MCF 10A (cell line): ENCODE measurements around the gene RIOK3. TPM values are rescaled to one million over a fixed set of nuclear protein-coding genes. Genes with fewer than 3 reads are reported as not detected.
A peak's percentile ranks its signal among the peaks of the same experiment; 100 is the strongest.

Experiments used
- BruUV-seq: library from RNA; stranded (reverse); fragments of 400-500 nt; replicated peaks from 2 replicates; lab custom pipeline; 2021; lab: Mats Ljungman, UMichigan
- CTCF ChIA-PET: fragments of 300-600 bp; sonication (Branson Sonifier 250); formaldehyde crosslinking; extraction: SDS; loops from one replicate; lab custom pipeline; 2021; ENCODE audit warnings: antibody characterized with exemption, inconsistent platforms; lab: Yijun Ruan, JAX
- POLR2A ChIA-PET: fragments of 300-600, 350-650 bp; sonication (Branson Sonifier 250); formaldehyde crosslinking; extraction: SDS; loops from one replicate; lab custom pipeline; 2020; ENCODE audit warnings: antibody characterized with exemption, inconsistent platforms; lab: Yijun Ruan, JAX
- DNase-seq: peaks from one replicate; pipeline ENCODE4 v3.0.0-alpha.2; 2018; ENCODE audit not compliant: unreplicated experiment
- H3K27ac Mint-ChIP-seq: one replicate; pipeline ENCODE4 v1.8.0; 2022; ENCODE audit warnings: mild to moderate bottlenecking, low read depth, mixed read lengths; ENCODE audit not compliant: unreplicated experiment
- H3K27me3 Mint-ChIP-seq: one replicate; pipeline ENCODE4 v1.8.0; 2022; ENCODE audit warnings: mixed read lengths; ENCODE audit not compliant: insufficient read depth, unreplicated experiment
- H3K36me3 Mint-ChIP-seq: one replicate; pipeline ENCODE4 v1.8.0; 2022; ENCODE audit warnings: mild to moderate bottlenecking, moderate library complexity, mixed read lengths; ENCODE audit not compliant: insufficient read depth, unreplicated experiment
- H3K4me1 Mint-ChIP-seq: one replicate; pipeline ENCODE4 v1.8.0; 2022; ENCODE audit warnings: mixed read lengths; ENCODE audit not compliant: insufficient read depth, unreplicated experiment
- H3K4me3 Mint-ChIP-seq: one replicate; pipeline ENCODE4 v1.8.0; 2022; ENCODE audit warnings: mild to moderate bottlenecking, moderate library complexity, mixed read lengths; ENCODE audit not compliant: unreplicated experiment
- H3K9me3 Mint-ChIP-seq: one replicate; pipeline ENCODE4 v1.8.0; 2022; ENCODE audit warnings: mixed read lengths; ENCODE audit not compliant: unreplicated experiment
- intact Hi-C: fragments of 100-400 bp; cut with micrococcal nuclease; formaldehyde crosslinking; loops from 2 replicates; pipeline ENCODE4 v1.14.1; 2022
- total RNA-seq: library from RNA; stranded (reverse); gene quantifications from 2 replicates; pipeline ENCODE4 v1.2.3, GENCODE V29; 2022
- TF ChIP-seq, protein P1 (sequence below): fragments of 200-600 bp; IDR thresholded peaks from one replicate; pipeline ENCODE4 v1.8.0; 2022; ENCODE audit warnings: antibody characterized with exemption, mild to moderate bottlenecking; ENCODE audit not compliant: unreplicated experiment

RIOK3 gene
- total RNA-seq, 1 experiment from 2014 or later, result 97.1 TPM

GRCh38 chr18:23526501-23527063 lies 73.5 kb downstream of the RIOK3 start:
- CTCF ChIA-PET, result interaction anchor here (0.7 to 1.0 kb wide), 3 partner anchors 10 to 30 kb away, joined by 3 read pairs; no protein-coding TSS in a partner anchor
- TF ChIP-seq, protein P1, sequence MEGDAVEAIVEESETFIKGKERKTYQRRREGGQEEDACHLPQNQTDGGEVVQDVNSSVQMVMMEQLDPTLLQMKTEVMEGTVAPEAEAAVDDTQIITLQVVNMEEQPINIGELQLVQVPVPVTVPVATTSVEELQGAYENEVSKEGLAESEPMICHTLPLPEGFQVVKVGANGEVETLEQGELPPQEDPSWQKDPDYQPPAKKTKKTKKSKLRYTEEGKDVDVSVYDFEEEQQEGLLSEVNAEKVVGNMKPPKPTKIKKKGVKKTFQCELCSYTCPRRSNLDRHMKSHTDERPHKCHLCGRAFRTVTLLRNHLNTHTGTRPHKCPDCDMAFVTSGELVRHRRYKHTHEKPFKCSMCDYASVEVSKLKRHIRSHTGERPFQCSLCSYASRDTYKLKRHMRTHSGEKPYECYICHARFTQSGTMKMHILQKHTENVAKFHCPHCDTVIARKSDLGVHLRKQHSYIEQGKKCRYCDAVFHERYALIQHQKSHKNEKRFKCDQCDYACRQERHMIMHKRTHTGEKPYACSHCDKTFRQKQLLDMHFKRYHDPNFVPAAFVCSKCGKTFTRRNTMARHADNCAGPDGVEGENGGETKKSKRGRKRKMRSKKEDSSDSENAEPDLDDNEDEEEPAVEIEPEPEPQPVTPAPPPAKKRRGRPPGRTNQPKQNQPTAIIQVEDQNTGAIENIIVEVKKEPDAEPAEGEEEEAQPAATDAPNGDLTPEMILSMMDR, result no peak
- no peak overlapping the region for H3K27ac Mint-ChIP-seq
- H3K9me3 Mint-ChIP-seq, result no peaks in the 10 kb centered on the region
- POLR2A ChIA-PET, result no interaction called here
- H3K4me1 Mint-ChIP-seq, result peaks cover 20% of the 10 kb centered on the region
- DNase-seq, result no peak
- peaks cover 90% of the 10 kb centered on the region for H3K36me3 Mint-ChIP-seq
- intact Hi-C loops, result no loop called here
- H3K27me3 Mint-ChIP-seq, result no peaks in the 10 kb centered on the region
- no TSS peak for BruUV-seq
- no peak overlapping the region for H3K4me3 Mint-ChIP-seq

- POLR2A ChIA-PET, result interaction anchor here (1.5 to 1.7 kb wide), 2 partner anchors 12 to 24 kb away, joined by 3 to 6 read pairs; no protein-coding TSS in a partner anchor
- DNase-seq, result peak; percentile 88
- H3K27me3 Mint-ChIP-seq, result no peaks in the 10 kb centered on the region
- no peak overlapping the region for H3K4me3 Mint-ChIP-seq
- no peaks in the 10 kb centered on the region for H3K9me3 Mint-ChIP-seq
- no TSS peak for BruUV-seq
- intact Hi-C loops, result loop anchor here (2.0 kb wide), 1 partner anchor 58 kb away; the partner anchor contains the start of gene NPC1
- peaks cover 95% of the 10 kb centered on the region for H3K36me3 Mint-ChIP-seq
- peak overlapping the region; percentile 37 for H3K27ac Mint-ChIP-seq
- peaks cover 17% of the 10 kb centered on the region for H3K4me1 Mint-ChIP-seq
- TF ChIP-seq, protein P1, result no peak
- CTCF ChIA-PET, result interaction anchor here (0.5 to 1.7 kb wide), 4 partner anchors 52 to 518 kb away, joined by 3 to 7 read pairs (median 4); no protein-coding TSS in a partner anchor
Measured at GRCh38 chr18:23528580-23529472, 75.7 kb downstream of the RIOK3 start.

DNA sequence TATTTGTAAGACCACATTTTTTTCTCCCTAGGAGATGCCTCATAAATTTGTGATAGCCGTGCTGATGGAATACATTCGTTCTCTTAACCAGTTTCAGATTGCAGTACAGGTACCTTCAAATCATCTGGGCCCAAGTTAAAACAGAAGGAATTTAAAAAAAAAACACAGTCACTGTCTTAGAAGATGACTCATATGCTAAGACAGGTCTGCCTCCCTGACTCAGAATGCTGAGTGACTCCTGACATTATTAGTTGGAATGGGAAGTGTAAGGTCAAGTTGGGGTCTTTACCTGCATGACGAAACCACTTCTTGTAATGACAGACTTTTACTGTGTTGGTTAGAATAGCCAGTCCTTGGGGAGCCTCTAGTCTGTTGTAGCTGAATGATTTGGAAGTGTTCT lies 76.5 kb downstream of the RIOK3 start:
- H3K4me3 Mint-ChIP-seq, result no peak overlapping the region
- CTCF ChIA-PET, result interaction anchor here (0.5 to 1.3 kb wide), 4 partner anchors 13 to 519 kb away, joined by 3 to 4 read pairs (median 4); no protein-coding TSS in a partner anchor
- TF ChIP-seq, protein P1, result no peak
- H3K36me3 Mint-ChIP-seq, result peaks cover 95% of the 10 kb centered on the region
- peak; percentile 88 for DNase-seq
- BruUV-seq, result no TSS peak
- H3K4me1 Mint-ChIP-seq, result peaks cover 14% of the 10 kb centered on the region
- no peaks in the 10 kb centered on the region for H3K9me3 Mint-ChIP-seq
- intact Hi-C loops, result loop anchor here (2.0 kb wide), 1 partner anchor 57 kb away; the partner anchor contains the start of gene NPC1
- peak overlapping the region; percentile 37 for H3K27ac Mint-ChIP-seq
- no peaks in the 10 kb centered on the region for H3K27me3 Mint-ChIP-seq
- POLR2A ChIA-PET, result interaction anchor here (1.0 to 1.7 kb wide), 3 partner anchors 11 to 76 kb away, joined by 3 to 7 read pairs (median 6); partner anchors contain the start of genes NPC1 and RIOK3

GRCh38 chr18:23530195-23530594 lies 77.1 kb downstream of the RIOK3 start:
- CTCF ChIA-PET, result interaction anchor here (1.2 to 1.3 kb wide), 2 partner anchors 13 to 50 kb away, joined by 3 to 4 read pairs; no protein-coding TSS in a partner anchor
- intact Hi-C loops, result no loop called here
- no peak for DNase-seq
- peaks cover 14% of the 10 kb centered on the region for H3K4me1 Mint-ChIP-seq
- no peak overlapping the region for H3K4me3 Mint-ChIP-seq
- POLR2A ChIA-PET, result interaction anchor here (1.0 to 1.7 kb wide), 3 partner anchors 10 to 77 kb away, joined by 3 to 7 read pairs (median 6); partner anchors contain the start of genes NPC1 and RIOK3
- H3K27ac Mint-ChIP-seq, result no peak overlapping the region
- H3K36me3 Mint-ChIP-seq, result peaks cover 95% of the 10 kb centered on the region
- no peaks in the 10 kb centered on the region for H3K9me3 Mint-ChIP-seq
- TF ChIP-seq, protein P1, result no peak
- no peaks in the 10 kb centered on the region for H3K27me3 Mint-ChIP-seq
- no TSS peak for BruUV-seq
